Suppressor macrophage (primary cell): ENCODE measurements around the gene TMEM204.
A peak's percentile ranks its signal among the peaks of the same experiment; 100 is the strongest.

Source experiments
- DNase-seq, 4 experiments: peaks; one replicate each; pipeline ENCODE4 v3.0.0-alpha.2; 2020 to 2022

The TMEM204 gene

GRCh38 chr16:1499756-1500464, 33.6 kb upstream of the TMEM204 start:
- DNase-seq, result no peak

- no peak for DNase-seq
Measured at GRCh38 chr16:1500465-1501150, 32.9 kb upstream of the TMEM204 start.

GRCh38 chr16:1501630-1502029, 31.8 kb upstream of the TMEM204 start:
- DNase-seq, result no peak

GRCh38 chr16:1502092-1503004, 31.1 kb upstream of the TMEM204 start:
- DNase-seq, result no peak

GRCh38 chr16:1503110-1503955, 30.1 kb upstream of the TMEM204 start:
- DNase-seq, result no peak

- DNase-seq, result no peak
Measured at GRCh38 chr16:1505073-1505844, 28.2 kb upstream of the TMEM204 start.

- DNase-seq, result no peak
Measured at GRCh38 chr16:1505912-1506311, 27.6 kb upstream of the TMEM204 start.

GRCh38 chr16:1506494-1507213, 26.8 kb upstream of the TMEM204 start:
- DNase-seq, result no peak

GRCh38 chr16:1508494-1509187, 24.8 kb upstream of the TMEM204 start:
- peak in 1 of 4 experiments; percentile 25 for DNase-seq

- DNase-seq, result no peak
Measured at GRCh38 chr16:1509307-1510221, 23.9 kb upstream of the TMEM204 start.

GRCh38 chr16:1510272-1510671, 23.2 kb upstream of the TMEM204 start:
- DNase-seq, result no peak

GRCh38 chr16:1510941-1511351, 22.5 kb upstream of the TMEM204 start:
- DNase-seq, result no peak

GRCh38 chr16:1511662-1512569, 21.6 kb upstream of the TMEM204 start:
- no peak for DNase-seq

- DNase-seq, result no peak
Measured at GRCh38 chr16:1512774-1513173, 20.7 kb upstream of the TMEM204 start.

GRCh38 chr16:1514507-1514906, 19.0 kb upstream of the TMEM204 start:
- no peak for DNase-seq

- DNase-seq, result no peak
Measured at GRCh38 chr16:1518626-1519135, 14.8 kb upstream of the TMEM204 start.

GRCh38 chr16:1519831-1520230, 13.6 kb upstream of the TMEM204 start:
- DNase-seq, result no peak

GRCh38 chr16:1520461-1520860, 13.0 kb upstream of the TMEM204 start:
- no peak for DNase-seq
